K562 (cell line): ENCODE measurements around the gene TBPL2. TPM values are rescaled to one million over a fixed set of nuclear protein-coding genes. Genes with fewer than 3 reads are reported as not detected.
A peak's percentile ranks its signal among the peaks of the same experiment; 100 is the strongest.

Experiments
- BRD9 ChIP-seq: fragments of 450-650 bp; IDR thresholded peaks from 2 replicates; pipeline ENCODE4 v1.6.1; 2018; ENCODE audit warnings: low read depth; ENCODE audit not compliant: partially characterized antibody
- ERF ChIP-seq: fragments of 450-650 bp; formaldehyde crosslinking; IDR thresholded peaks from 2 replicates; pipeline ENCODE4 v1.4.0; 2020; ENCODE audit warnings: mild to moderate bottlenecking, mixed read lengths
- KAT2B ChIP-seq: IDR thresholded peaks from one replicate; pipeline ENCODE4 v1.6.1; 2012; ENCODE audit warnings: low read depth, mild to moderate bottlenecking, control low read depth, inconsistent platforms, low read length, moderate library complexity
- KLF16 ChIP-seq: IDR thresholded peaks from 2 replicates; pipeline ENCODE4 v1.6.1; 2016; ENCODE audit warnings: antibody characterized with exemption
- LEF1 ChIP-seq: fragments of 450-650 bp; IDR thresholded peaks from 2 replicates; pipeline ENCODE4 v1.6.1; 2016; ENCODE audit warnings: mild to moderate bottlenecking
- MAFK ChIP-seq: IDR thresholded peaks from 2 replicates; pipeline ENCODE4 v1.6.1; 2011; ENCODE audit warnings: low read length, improper control_type of control experiment
- NCOA2 ChIP-seq, 2 experiments: fragments of 450-650 bp; IDR thresholded peaks; 2 replicates each; pipeline ENCODE4 v1.6.1; 2018; ENCODE audit warnings: mild to moderate bottlenecking in 2 of 2, moderate library complexity in 1 of 2; ENCODE audit not compliant: partially characterized antibody in 2 of 2
- PML ChIP-seq: IDR thresholded peaks from 2 replicates; pipeline ENCODE4 v1.6.1; 2012; ENCODE audit warnings: low read length, inconsistent platforms
- PTTG1 ChIP-seq: fragments of 450-650 bp; IDR thresholded peaks from 2 replicates; pipeline ENCODE4 v1.6.1; 2016; ENCODE audit warnings: low read depth, mild to moderate bottlenecking, missing genetic modification characterization, missing compliant biosample characterization
- TAF1 ChIP-seq: IDR thresholded peaks from 2 replicates; pipeline ENCODE4 v1.6.1; 2011; ENCODE audit warnings: mild to moderate bottlenecking, low read length, moderate library complexity; ENCODE audit not compliant: insufficient read depth, control insufficient read depth, severe bottlenecking; ENCODE audit errors: extremely low read depth
- XRCC4 ChIP-seq: IDR thresholded peaks from one replicate; pipeline ENCODE4 v1.6.1; 2011; ENCODE audit not compliant: insufficient read depth, insufficient read length; ENCODE audit errors: extremely low read depth
- ZFP36 ChIP-seq: fragments of 150-350 bp; IDR thresholded peaks from 2 replicates; pipeline ENCODE4 v1.6.1; 2018; ENCODE audit warnings: low read length, low read depth; ENCODE audit not compliant: partially characterized antibody
- ZNF384 ChIP-seq: IDR thresholded peaks from 2 replicates; pipeline ENCODE4 v1.6.1; 2012; ENCODE audit warnings: low read depth, low read length, improper control_type of control experiment
- ZNF436 ChIP-seq: fragments of 250-450, 450-650 bp; sonication (Bioruptor Pico); formaldehyde crosslinking; IDR thresholded peaks from 2 replicates; pipeline ENCODE4 v1.7.0; 2020; ENCODE audit warnings: mild to moderate bottlenecking
- polyA plus RNA-seq, 8 experiments: library from polyadenylated mRNA; depleted of rRNA in 4 of 8; stranded (reverse) in 5 of 8; unstranded in 3 of 8; fragments of >200 nt; fragmentation: Nextera tagmentation in 2 of 8; fragmentation: Illumina TruSeq in 1 of 8; extraction: Ambion mirVana in 2 of 8; extraction: Trizol in 1 of 8; gene quantifications; 2 replicates each; pipeline versions ENCODE4 v1.2.1 to v1.2.3, GENCODE V29; 2011 to 2014; ENCODE audit warnings: inconsistent platforms in 1 of 8, missing spikeins in 1 of 8
- total RNA-seq, 7 experiments: library from RNA; depleted of rRNA in 6 of 7; stranded (reverse); fragments of >200 nt in 6 of 7; fragmentation: Illumina TruSeq in 2 of 7; extraction: Trizol in 2 of 7; gene quantifications; 2 replicates each; pipeline versions ENCODE4 v1.2.1 to v1.2.3, GENCODE V29; 2011 to 2021; ENCODE audit warnings: low replicate concordance in 1 of 7
- TF ChIP-seq, protein P1 (sequence below): sonication (generic); formaldehyde crosslinking; IDR thresholded peaks from 2 replicates; pipeline ENCODE4 v1.4.0; 2020; ENCODE audit warnings: mild to moderate bottlenecking, missing genetic modification reagents
- TF ChIP-seq, protein P2 (sequence below): sonication (generic); formaldehyde crosslinking; IDR thresholded peaks from 2 replicates; pipeline ENCODE4 v1.8.0; 2023; ENCODE audit warnings: missing genetic modification reagents, mild to moderate bottlenecking, borderline replicate concordance

The TBPL2 gene
- total and polyA plus RNA-seq, 9 of the 15 experiments (the other 6 are each of a cell fraction or from before 2014, with no cell fraction given), result not detected

DNA sequence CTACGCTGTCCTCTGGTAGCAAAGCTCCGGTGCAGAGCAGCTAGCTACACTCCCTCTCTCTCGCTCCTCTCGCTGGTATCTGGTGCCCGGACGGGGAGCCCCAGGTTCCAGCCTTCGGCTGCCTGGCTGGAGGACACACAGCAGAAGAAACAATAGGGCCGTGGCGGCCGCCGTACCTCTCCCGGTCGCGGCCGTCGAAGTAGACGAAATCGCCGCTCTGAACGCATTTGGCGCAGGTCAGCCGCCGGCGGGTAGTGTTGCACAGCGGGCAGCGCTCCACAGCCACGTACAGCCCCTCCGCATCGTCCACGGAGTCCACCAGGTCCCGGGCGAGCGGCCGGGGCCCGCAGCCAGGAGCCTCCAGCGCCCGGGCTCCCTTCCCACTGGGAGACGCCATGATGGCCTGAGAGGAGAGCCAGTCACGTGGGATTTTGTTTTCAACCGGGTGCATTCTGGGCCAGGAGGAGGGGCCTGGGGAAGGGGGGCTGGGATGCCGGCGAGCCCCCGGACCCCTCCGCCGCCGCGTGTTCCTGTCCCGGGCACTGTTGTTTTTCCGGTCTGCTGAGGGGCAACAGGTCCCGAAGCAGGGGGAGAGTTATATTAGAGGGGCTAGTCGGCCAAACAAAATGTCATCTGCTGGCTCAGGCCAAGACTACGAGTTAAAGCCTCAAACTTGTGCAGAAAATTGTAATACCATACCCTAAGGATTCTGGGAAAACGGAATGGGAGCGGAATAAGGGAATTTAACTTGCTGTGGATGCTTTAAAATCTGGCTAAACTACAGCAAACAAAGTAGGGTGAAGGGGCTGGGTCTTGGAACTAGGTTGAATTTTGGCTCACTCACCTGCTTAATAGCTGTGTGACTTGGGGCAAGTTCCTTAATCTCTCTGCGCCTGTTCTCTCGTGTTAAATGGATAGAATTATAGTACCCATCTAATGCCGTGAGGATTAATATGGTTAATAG is 28.7 kb downstream of the TBPL2 start, which contains the start of gene ATG14 (continued):
- TF ChIP-seq NCOA2 (IDR thresholded peaks at IDR 0.05; ENCODE audit: partially characterized antibody in 2 of 2), result no peak
- TF ChIP-seq PTTG1 (tag), result no peak
- TF ChIP-seq, protein P1, sequence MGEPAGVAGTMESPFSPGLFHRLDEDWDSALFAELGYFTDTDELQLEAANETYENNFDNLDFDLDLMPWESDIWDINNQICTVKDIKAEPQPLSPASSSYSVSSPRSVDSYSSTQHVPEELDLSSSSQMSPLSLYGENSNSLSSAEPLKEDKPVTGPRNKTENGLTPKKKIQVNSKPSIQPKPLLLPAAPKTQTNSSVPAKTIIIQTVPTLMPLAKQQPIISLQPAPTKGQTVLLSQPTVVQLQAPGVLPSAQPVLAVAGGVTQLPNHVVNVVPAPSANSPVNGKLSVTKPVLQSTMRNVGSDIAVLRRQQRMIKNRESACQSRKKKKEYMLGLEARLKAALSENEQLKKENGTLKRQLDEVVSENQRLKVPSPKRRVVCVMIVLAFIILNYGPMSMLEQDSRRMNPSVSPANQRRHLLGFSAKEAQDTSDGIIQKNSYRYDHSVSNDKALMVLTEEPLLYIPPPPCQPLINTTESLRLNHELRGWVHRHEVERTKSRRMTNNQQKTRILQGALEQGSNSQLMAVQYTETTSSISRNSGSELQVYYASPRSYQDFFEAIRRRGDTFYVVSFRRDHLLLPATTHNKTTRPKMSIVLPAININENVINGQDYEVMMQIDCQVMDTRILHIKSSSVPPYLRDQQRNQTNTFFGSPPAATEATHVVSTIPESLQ (CRISPR knock-in tag), result no peak
- no peak for TF ChIP-seq MAFK
- TF ChIP-seq TAF1, result peak; percentile 60
- no peak for TF ChIP-seq KLF16
- TF ChIP-seq LEF1, result no peak
- TF ChIP-seq BRD9, result no peak
- no peak for TF ChIP-seq XRCC4
- peak; percentile 75 for TF ChIP-seq ZFP36
- no peak for TF ChIP-seq ZNF436
- TF ChIP-seq KAT2B, result no peak
- no peak for TF ChIP-seq ZNF384
- TF ChIP-seq ERF, result 0 out of 2 replicates have a peak, but pooled peaks have one; percentile 34
- peak; percentile 47; the same call in 1 of the 2 replicates for TF ChIP-seq PML
- TF ChIP-seq, protein P2, sequence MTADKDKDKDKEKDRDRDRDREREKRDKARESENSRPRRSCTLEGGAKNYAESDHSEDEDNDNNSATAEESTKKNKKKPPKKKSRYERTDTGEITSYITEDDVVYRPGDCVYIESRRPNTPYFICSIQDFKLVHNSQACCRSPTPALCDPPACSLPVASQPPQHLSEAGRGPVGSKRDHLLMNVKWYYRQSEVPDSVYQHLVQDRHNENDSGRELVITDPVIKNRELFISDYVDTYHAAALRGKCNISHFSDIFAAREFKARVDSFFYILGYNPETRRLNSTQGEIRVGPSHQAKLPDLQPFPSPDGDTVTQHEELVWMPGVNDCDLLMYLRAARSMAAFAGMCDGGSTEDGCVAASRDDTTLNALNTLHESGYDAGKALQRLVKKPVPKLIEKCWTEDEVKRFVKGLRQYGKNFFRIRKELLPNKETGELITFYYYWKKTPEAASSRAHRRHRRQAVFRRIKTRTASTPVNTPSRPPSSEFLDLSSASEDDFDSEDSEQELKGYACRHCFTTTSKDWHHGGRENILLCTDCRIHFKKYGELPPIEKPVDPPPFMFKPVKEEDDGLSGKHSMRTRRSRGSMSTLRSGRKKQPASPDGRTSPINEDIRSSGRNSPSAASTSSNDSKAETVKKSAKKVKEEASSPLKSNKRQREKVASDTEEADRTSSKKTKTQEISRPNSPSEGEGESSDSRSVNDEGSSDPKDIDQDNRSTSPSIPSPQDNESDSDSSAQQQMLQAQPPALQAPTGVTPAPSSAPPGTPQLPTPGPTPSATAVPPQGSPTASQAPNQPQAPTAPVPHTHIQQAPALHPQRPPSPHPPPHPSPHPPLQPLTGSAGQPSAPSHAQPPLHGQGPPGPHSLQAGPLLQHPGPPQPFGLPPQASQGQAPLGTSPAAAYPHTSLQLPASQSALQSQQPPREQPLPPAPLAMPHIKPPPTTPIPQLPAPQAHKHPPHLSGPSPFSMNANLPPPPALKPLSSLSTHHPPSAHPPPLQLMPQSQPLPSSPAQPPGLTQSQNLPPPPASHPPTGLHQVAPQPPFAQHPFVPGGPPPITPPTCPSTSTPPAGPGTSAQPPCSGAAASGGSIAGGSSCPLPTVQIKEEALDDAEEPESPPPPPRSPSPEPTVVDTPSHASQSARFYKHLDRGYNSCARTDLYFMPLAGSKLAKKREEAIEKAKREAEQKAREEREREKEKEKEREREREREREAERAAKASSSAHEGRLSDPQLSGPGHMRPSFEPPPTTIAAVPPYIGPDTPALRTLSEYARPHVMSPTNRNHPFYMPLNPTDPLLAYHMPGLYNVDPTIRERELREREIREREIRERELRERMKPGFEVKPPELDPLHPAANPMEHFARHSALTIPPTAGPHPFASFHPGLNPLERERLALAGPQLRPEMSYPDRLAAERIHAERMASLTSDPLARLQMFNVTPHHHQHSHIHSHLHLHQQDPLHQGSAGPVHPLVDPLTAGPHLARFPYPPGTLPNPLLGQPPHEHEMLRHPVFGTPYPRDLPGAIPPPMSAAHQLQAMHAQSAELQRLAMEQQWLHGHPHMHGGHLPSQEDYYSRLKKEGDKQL (CRISPR knock-in tag), result no peak
